Ectodermal cell (in vitro differentiated cells): ENCODE data around the gene USP11.

Source experiments
- H3K27ac ChIP-seq: 2 replicates; pipeline ENCODE4 v1.7.0; 2013; ENCODE audit warnings: mild to moderate bottlenecking, low read depth, low read length; ENCODE audit not compliant: insufficient read depth, poor library complexity, severe bottlenecking
- H3K27me3 ChIP-seq: 2 replicates; pipeline ENCODE4 v1.7.0; 2013; ENCODE audit warnings: mild to moderate bottlenecking, low read length; ENCODE audit not compliant: insufficient read depth, control insufficient read depth, poor library complexity, severe bottlenecking
- H3K36me3 ChIP-seq: one replicate; pipeline ENCODE4 v1.7.0; 2013; ENCODE audit warnings: low read length; ENCODE audit not compliant: control insufficient read depth, insufficient read depth
- H3K4me1 ChIP-seq: one replicate; pipeline ENCODE4 v1.7.0; 2013; ENCODE audit warnings: low read length; ENCODE audit not compliant: control insufficient read depth, insufficient read depth
- H3K4me3 ChIP-seq: 2 replicates; pipeline ENCODE4 v1.7.0; 2013; ENCODE audit warnings: low read depth, low read length, control low read depth; ENCODE audit not compliant: insufficient read depth
- H3K9me3 ChIP-seq: 2 replicates; pipeline ENCODE4 v1.7.0; 2013; ENCODE audit warnings: mild to moderate bottlenecking, low read length, moderate library complexity; ENCODE audit not compliant: control insufficient read depth
- WGBS, 2 experiments: methylation state at CpG; one replicate each; pipeline ENCODE4 v1.1.7; 2013; ENCODE audit warnings: missing lambda C conversion rate in 2 of 2; 5-methylcytosine and 5-hydroxymethylcytosine counted together

Gene USP11

GRCh38 chrX:47193475-47194193 lies 39.2 kb upstream of the USP11 start, which contains the start of gene UBA1:
Gene UBA1, plus strand, starts transcription at chrX:47193829. Its CDS starts 4,974 bp downstream, at chrX:47198803.
- Histone ChIP-seq H3K4me1 (peaks cover 3% of the 10 kb centered on the region), H3K27me3 (peaks cover 10% of the 10 kb centered on the region), H3K4me3 (peak within 1 kb of the TSS; percentile 75), H3K36me3 (no peaks in the 10 kb centered on the region), H3K9me3 (no peaks in the 10 kb centered on the region), H3K27ac (peak within 1 kb of the TSS; percentile 63)
- WGBS, 2 experiments: 1% methylated on average over 50 of the region's 50 CpGs

- H3K9me3 ChIP-seq: no peaks in the 10 kb centered on the region
- no peak overlapping the region for H3K27ac ChIP-seq
- WGBS, 2 experiments: 8 to 9% methylated on average over 14 of the region's 14 CpGs
- peaks cover 6% of the 10 kb centered on the region for H3K36me3 ChIP-seq
- peaks cover 10% of the 10 kb centered on the region for H3K27me3 ChIP-seq
- peak overlapping the region; percentile 75 for H3K4me3 ChIP-seq
- peaks cover 3% of the 10 kb centered on the region for H3K4me1 ChIP-seq
Observed at GRCh38 chrX:47194194-47194787, 38.5 kb upstream of the USP11 start.

GRCh38 chrX:47196098-47196497 lies 36.7 kb upstream of the USP11 start:
- Histone ChIP-seq H3K36me3 (peaks cover 13% of the 10 kb centered on the region), H3K27ac (no peak overlapping the region), H3K4me1 (peaks cover 3% of the 10 kb centered on the region), H3K9me3 (no peaks in the 10 kb centered on the region), H3K4me3 (no peak overlapping the region), H3K27me3 (peaks cover 10% of the 10 kb centered on the region)
- WGBS, 2 experiments: 68 to 73% methylated on average over 3 of the region's 3 CpGs

- Histone ChIP-seq H3K4me3 (no peak overlapping the region), H3K4me1 (peaks cover 3% of the 10 kb centered on the region), H3K9me3 (no peaks in the 10 kb centered on the region), H3K36me3 (peaks cover 24% of the 10 kb centered on the region), H3K27ac (no peak overlapping the region), H3K27me3 (no peaks in the 10 kb centered on the region)
- 76 to 84% methylated on average over 7 of the region's 7 CpGs for WGBS, 2 experiments
Observed at GRCh38 chrX:47197526-47197925, 35.3 kb upstream of the USP11 start.

- peaks cover 3% of the 10 kb centered on the region for H3K4me1 ChIP-seq
- H3K27ac ChIP-seq: no peak overlapping the region
- H3K27me3 ChIP-seq: no peaks in the 10 kb centered on the region
- H3K9me3 ChIP-seq: no peaks in the 10 kb centered on the region
- no peak overlapping the region for H3K4me3 ChIP-seq
- 80 to 81% methylated on average over 6 to 10 of the region's 10 CpGs for WGBS, 2 experiments
- peaks cover 28% of the 10 kb centered on the region for H3K36me3 ChIP-seq
Observed at GRCh38 chrX:47198026-47198686, 34.7 kb upstream of the USP11 start.

- Histone ChIP-seq H3K4me1 (peaks cover 3% of the 10 kb centered on the region), H3K4me3 (no peak overlapping the region), H3K9me3 (no peaks in the 10 kb centered on the region), H3K36me3 (peaks cover 31% of the 10 kb centered on the region), H3K27me3 (no peaks in the 10 kb centered on the region), H3K27ac (no peak overlapping the region)
- WGBS, 2 experiments: 95 to 96% methylated on average over 15 of the region's 15 CpGs
Observed at GRCh38 chrX:47198687-47199080, 34.1 kb upstream of the USP11 start.

- no peaks in the 10 kb centered on the region for H3K9me3 ChIP-seq
- no peak overlapping the region for H3K27ac ChIP-seq
- no peaks in the 10 kb centered on the region for H3K27me3 ChIP-seq
- 92% methylated on average over 10 of the region's 10 CpGs for WGBS, 2 experiments
- peaks cover 34% of the 10 kb centered on the region for H3K36me3 ChIP-seq
- H3K4me1 ChIP-seq: peaks cover 3% of the 10 kb centered on the region
- H3K4me3 ChIP-seq: no peak overlapping the region
Observed at GRCh38 chrX:47199286-47199685, 33.5 kb upstream of the USP11 start.

- no peak overlapping the region for H3K4me3 ChIP-seq
- H3K36me3 ChIP-seq: peaks cover 35% of the 10 kb centered on the region
- H3K27me3 ChIP-seq: no peaks in the 10 kb centered on the region
- H3K4me1 ChIP-seq: peaks cover 3% of the 10 kb centered on the region
- H3K9me3 ChIP-seq: no peaks in the 10 kb centered on the region
- 97% methylated on average over 8 to 9 of the region's 9 CpGs for WGBS, 2 experiments
- H3K27ac ChIP-seq: no peak overlapping the region
Observed at GRCh38 chrX:47200385-47201150, 32.2 kb upstream of the USP11 start.

GRCh38 chrX:47201345-47201944 lies 31.4 kb upstream of the USP11 start:
- no peak overlapping the region for H3K27ac ChIP-seq
- WGBS, 2 experiments: 92 to 96% methylated on average over 8 of the region's 9 CpGs
- peaks cover 3% of the 10 kb centered on the region for H3K4me1 ChIP-seq
- no peak overlapping the region for H3K4me3 ChIP-seq
- H3K9me3 ChIP-seq: no peaks in the 10 kb centered on the region
- peaks cover 42% of the 10 kb centered on the region for H3K36me3 ChIP-seq
- H3K27me3 ChIP-seq: no peaks in the 10 kb centered on the region
